ENCODE results near the gene SNED1. TPM values are rescaled to one million over a fixed set of nuclear protein-coding genes. Genes with fewer than 3 reads are reported as not detected.

Gene SNED1
- polyA plus RNA-seq, 2 of the 4 experiments (the other 2 are of a cell fraction), result 0.15 to 0.21 TPM

DNA sequence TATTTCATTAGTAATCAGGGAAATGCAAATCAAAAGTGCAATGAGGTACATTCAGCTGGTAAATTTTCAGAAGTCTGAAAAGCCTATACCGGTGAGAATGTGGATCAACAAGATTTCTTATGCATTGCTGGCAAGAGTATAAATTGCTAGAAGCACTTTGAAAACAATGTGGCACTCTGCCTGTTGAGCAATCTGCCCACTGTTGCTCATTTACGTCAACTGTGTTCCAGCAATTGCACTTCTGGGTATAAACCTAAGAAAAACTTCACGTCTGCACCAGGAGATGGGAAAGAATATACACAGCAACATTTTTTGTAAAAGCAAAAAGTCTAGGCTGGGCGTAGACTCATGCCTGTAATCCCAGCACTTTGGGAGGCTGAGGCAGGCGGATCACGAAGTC, 62.9 kb downstream of the SNED1 start:
- WGBS (ENCODE audit: missing lambda C conversion rate), result 69% methylated on average over 6 of the region's 6 CpGs
- CTCF ChIA-PET, result no interaction called here
- FAIRE-seq (no peak), ATAC-seq (no peak), DNase-seq (ENCODE audit: low read depth in 1 of 2, low spot score in 1 of 2) (no peak)
- no peak overlapping the region for H3K4me3 ChIP-seq
- no peak overlapping the region for H3K4me2 ChIP-seq
- no peak overlapping the region for H3K27ac ChIP-seq
- TF ChIP-seq FOSB (CRISPR knock-in tag; IDR thresholded peaks at IDR 0.05) (no peak), FOXS1 (CRISPR knock-in tag; IDR thresholded peaks at IDR 0.05) (no peak), EHF (CRISPR knock-in tag; IDR thresholded peaks at IDR 0.05) (no peak), PHF8 (IDR thresholded peaks at IDR 0.05; ENCODE audit: borderline replicate concordance, low read depth) (no peak), EP300 (IDR thresholded peaks at IDR 0.05) (no peak), RAD21 (conservative IDR thresholded peaks at IDR 0.05 in 1 of 2, IDR thresholded peaks at IDR 0.05 in 1 of 2) (no peak), HOXA7 (CRISPR knock-in tag; IDR thresholded peaks at IDR 0.05) (no peak), MYC (IDR thresholded peaks at IDR 0.05; ENCODE audit: borderline replicate concordance, low read length) (no peak)
- TF ChIP-seq, protein P1, sequence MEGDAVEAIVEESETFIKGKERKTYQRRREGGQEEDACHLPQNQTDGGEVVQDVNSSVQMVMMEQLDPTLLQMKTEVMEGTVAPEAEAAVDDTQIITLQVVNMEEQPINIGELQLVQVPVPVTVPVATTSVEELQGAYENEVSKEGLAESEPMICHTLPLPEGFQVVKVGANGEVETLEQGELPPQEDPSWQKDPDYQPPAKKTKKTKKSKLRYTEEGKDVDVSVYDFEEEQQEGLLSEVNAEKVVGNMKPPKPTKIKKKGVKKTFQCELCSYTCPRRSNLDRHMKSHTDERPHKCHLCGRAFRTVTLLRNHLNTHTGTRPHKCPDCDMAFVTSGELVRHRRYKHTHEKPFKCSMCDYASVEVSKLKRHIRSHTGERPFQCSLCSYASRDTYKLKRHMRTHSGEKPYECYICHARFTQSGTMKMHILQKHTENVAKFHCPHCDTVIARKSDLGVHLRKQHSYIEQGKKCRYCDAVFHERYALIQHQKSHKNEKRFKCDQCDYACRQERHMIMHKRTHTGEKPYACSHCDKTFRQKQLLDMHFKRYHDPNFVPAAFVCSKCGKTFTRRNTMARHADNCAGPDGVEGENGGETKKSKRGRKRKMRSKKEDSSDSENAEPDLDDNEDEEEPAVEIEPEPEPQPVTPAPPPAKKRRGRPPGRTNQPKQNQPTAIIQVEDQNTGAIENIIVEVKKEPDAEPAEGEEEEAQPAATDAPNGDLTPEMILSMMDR (IDR thresholded peaks at IDR 0.05), result no peak
- TF ChIP-seq, protein P2, sequence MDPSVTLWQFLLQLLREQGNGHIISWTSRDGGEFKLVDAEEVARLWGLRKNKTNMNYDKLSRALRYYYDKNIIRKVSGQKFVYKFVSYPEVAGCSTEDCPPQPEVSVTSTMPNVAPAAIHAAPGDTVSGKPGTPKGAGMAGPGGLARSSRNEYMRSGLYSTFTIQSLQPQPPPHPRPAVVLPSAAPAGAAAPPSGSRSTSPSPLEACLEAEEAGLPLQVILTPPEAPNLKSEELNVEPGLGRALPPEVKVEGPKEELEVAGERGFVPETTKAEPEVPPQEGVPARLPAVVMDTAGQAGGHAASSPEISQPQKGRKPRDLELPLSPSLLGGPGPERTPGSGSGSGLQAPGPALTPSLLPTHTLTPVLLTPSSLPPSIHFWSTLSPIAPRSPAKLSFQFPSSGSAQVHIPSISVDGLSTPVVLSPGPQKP (IDR thresholded peaks at IDR 0.05; ENCODE audit: low read depth, low read length), result no peak
- TF ChIP-seq, protein P3, sequence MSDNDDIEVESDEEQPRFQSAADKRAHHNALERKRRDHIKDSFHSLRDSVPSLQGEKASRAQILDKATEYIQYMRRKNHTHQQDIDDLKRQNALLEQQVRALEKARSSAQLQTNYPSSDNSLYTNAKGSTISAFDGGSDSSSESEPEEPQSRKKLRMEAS (IDR thresholded peaks at IDR 0.05), result no peak
- POLR2A ChIA-PET, result no interaction called here
- no peaks in the 10 kb centered on the region for H3K4me1 ChIP-seq
- H3K9me3 ChIP-seq, result no peaks in the 10 kb centered on the region

DNA sequence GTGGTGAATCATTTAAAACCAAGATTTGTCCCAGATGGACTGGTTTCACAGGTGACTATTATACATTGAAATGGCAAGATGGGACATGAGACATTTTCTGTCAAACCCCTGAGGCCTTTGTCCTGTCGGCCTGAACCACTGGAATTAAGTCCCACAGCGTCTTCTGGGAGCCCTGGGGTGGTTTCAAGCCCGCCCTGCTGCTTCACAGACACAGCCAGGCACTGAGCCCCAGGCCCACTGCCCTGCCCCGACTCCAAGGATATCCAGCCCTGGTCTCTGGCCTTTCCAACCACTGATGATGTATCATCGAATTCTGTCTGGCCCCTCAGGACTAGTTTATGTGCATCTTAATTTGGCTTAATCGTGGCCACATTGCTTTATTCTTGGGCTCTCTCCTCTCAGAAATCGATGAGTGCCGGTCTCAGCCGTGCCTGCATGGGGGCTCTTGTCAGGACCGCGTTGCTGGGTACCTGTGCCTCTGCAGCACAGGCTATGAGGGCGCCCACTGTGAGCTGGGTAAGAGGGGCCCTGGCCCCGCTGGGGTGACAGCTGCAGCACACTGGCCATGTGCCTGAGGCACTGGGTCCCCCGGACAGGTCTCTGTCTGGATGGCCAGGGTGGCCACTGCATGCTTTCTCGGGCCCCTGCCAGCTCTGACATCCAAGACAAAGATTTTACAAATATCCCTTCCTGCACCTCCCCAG, 64.1 kb downstream of the SNED1 start:
- no peak for TF ChIP-seq EHMT2 (IDR thresholded peaks at IDR 0.05; ENCODE audit: low read depth)
- TF ChIP-seq, protein P3 (IDR thresholded peaks at IDR 0.05), result no peak
- FAIRE-seq (no peak), DNase-seq (ENCODE audit: low read depth in 1 of 2, low spot score in 1 of 2) (no peak), ATAC-seq (no peak)
- no peak overlapping the region for H3K27ac ChIP-seq
- 63% methylated on average over 15 of the region's 15 CpGs for WGBS (ENCODE audit: missing lambda C conversion rate)
- CTCF ChIA-PET, result interaction anchor here (2.1 kb wide), 1 partner anchor 11 kb away, joined by 5 read pairs; no protein-coding TSS in a partner anchor
- no peaks in the 10 kb centered on the region for H3K4me1 ChIP-seq
- H3K9me3 ChIP-seq, result no peaks in the 10 kb centered on the region
- no peak overlapping the region for H3K4me3 ChIP-seq
- POLR2A ChIA-PET, result no interaction called here
- no peak overlapping the region for H3K4me2 ChIP-seq

DNA sequence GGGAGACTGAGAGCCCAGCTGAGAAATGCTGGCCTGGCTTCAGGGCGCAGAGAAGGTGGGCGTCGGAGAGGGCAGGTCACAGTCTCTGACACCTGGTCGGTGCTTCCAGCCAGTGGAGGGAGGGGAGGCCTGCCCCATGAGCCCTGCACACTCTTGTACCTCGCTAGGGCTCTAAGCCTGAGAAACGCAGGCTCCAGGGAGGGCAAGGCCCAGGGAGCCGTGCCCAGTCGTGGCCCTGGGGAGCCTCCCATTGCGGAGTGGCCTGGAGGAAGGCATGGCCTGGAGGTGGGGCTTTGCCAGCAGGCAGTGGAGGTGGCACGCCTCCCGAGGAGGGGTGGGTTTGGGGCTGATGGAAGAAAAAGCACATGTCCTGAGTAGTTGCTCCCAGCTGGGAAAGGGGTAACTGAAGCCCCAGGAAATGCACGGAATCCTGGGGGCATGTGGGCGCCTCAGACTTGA, 64.7 kb downstream of the SNED1 start:
- WGBS (ENCODE audit: missing lambda C conversion rate), result 89% methylated on average over 6 of the region's 13 CpGs
- DNase-seq (ENCODE audit: low read depth in 1 of 2, low spot score in 1 of 2), result no peak
- Histone ChIP-seq H3K4me1 (no peaks in the 10 kb centered on the region), H3K27ac (no peak overlapping the region), H3K4me2 (no peak overlapping the region), H3K9me3 (no peaks in the 10 kb centered on the region), H3K4me3 (no peak overlapping the region)
- POLR2A ChIA-PET, result no interaction called here
- no peak; a peak in 1 of 6 replicates for ATAC-seq
- TF ChIP-seq HDAC2 (IDR thresholded peaks at IDR 0.05) (no peak), ZSCAN20 (CRISPR knock-in tag; IDR thresholded peaks at IDR 0.05) (no peak), TP53 (CRISPR knock-in tag; IDR thresholded peaks at IDR 0.05) (no peak), POLR2A (IDR thresholded peaks at IDR 0.05; ENCODE audit: low read length) (no peak), EP300 (IDR thresholded peaks at IDR 0.05) (no peak), JUN (IDR thresholded peaks at IDR 0.05) (no peak), HOXB13 (CRISPR knock-in tag; IDR thresholded peaks at IDR 0.05; ENCODE audit: low read depth) (no peak), RFX5 (IDR thresholded peaks at IDR 0.05) (no peak), RCOR1 (IDR thresholded peaks at IDR 0.05; ENCODE audit: low read depth, low read length) (no peak), CBX2 (IDR thresholded peaks at IDR 0.05; ENCODE audit: borderline replicate concordance, low read depth) (no peak), KDM5A (IDR thresholded peaks at IDR 0.05) (no peak), GATA3 (IDR thresholded peaks at IDR 0.05; ENCODE audit: borderline replicate concordance) (no peak), ESRRA (IDR thresholded peaks at IDR 0.05; ENCODE audit: borderline replicate concordance, low read length) (no peak), PHF8 (IDR thresholded peaks at IDR 0.05; ENCODE audit: borderline replicate concordance, low read depth) (no peak)
- TF ChIP-seq, protein P4, sequence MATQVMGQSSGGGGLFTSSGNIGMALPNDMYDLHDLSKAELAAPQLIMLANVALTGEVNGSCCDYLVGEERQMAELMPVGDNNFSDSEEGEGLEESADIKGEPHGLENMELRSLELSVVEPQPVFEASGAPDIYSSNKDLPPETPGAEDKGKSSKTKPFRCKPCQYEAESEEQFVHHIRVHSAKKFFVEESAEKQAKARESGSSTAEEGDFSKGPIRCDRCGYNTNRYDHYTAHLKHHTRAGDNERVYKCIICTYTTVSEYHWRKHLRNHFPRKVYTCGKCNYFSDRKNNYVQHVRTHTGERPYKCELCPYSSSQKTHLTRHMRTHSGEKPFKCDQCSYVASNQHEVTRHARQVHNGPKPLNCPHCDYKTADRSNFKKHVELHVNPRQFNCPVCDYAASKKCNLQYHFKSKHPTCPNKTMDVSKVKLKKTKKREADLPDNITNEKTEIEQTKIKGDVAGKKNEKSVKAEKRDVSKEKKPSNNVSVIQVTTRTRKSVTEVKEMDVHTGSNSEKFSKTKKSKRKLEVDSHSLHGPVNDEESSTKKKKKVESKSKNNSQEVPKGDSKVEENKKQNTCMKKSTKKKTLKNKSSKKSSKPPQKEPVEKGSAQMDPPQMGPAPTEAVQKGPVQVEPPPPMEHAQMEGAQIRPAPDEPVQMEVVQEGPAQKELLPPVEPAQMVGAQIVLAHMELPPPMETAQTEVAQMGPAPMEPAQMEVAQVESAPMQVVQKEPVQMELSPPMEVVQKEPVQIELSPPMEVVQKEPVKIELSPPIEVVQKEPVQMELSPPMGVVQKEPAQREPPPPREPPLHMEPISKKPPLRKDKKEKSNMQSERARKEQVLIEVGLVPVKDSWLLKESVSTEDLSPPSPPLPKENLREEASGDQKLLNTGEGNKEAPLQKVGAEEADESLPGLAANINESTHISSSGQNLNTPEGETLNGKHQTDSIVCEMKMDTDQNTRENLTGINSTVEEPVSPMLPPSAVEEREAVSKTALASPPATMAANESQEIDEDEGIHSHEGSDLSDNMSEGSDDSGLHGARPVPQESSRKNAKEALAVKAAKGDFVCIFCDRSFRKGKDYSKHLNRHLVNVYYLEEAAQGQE (IDR thresholded peaks at IDR 0.05), result no peak
- TF ChIP-seq, protein P5, sequence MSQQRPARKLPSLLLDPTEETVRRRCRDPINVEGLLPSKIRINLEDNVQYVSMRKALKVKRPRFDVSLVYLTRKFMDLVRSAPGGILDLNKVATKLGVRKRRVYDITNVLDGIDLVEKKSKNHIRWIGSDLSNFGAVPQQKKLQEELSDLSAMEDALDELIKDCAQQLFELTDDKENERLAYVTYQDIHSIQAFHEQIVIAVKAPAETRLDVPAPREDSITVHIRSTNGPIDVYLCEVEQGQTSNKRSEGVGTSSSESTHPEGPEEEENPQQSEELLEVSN (IDR thresholded peaks at IDR 0.05; ENCODE audit: borderline replicate concordance, low read depth), result no peak
- CTCF ChIA-PET, result interaction anchor here (2.1 kb wide), 1 partner anchor 10 kb away, joined by 5 read pairs; no protein-coding TSS in a partner anchor
- no peak for FAIRE-seq
